Renal pelvis (tissue), 4 donors: ENCODE data around the gene PLCG2. TPM values are rescaled to one million over a fixed set of nuclear protein-coding genes. Genes with fewer than 3 reads are reported as not detected.
"Not testable (repeated sequence)": the region's sequence is repeated elsewhere in the genome, so short reads cannot be mapped to it uniquely, and the experiment has no call there.

Experiments used
- DNase-seq: peaks from one replicate; pipeline ENCODE4 v3.0.0-alpha.2; 2013
- polyA plus RNA-seq, 3 donors: library from polyadenylated mRNA; unstranded; fragments of 120-200 nt; gene quantifications; one replicate each; pipeline ENCODE4 v1.2.1, GENCODE V29; 2013; ENCODE audit not compliant: insufficient read length in 3 of 3

Gene PLCG2
- polyA plus RNA-seq, 3 donors, result 32.7 to 67.4 (median 37.9) TPM

DNA sequence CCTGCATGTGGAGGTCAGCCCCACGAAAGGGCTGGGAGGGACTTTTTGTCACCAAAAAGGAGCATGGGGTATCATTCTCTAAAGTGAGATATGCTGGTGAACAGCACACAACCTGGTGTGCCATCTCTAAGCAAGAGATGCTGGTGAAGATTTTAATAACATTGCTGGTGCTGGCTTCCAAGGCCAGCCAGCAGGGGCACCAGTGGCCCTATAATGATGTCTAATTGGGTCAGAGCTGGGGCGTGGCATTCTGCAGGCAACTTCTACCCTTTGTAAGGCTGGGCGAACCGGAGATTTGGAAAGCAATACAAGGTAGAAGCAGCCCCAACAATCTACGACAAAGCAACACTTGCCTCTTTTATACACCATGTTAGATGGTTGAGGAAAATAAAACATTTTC, 215.4 kb downstream of the PLCG2 start:
- DNase-seq, result no peak

DNA sequence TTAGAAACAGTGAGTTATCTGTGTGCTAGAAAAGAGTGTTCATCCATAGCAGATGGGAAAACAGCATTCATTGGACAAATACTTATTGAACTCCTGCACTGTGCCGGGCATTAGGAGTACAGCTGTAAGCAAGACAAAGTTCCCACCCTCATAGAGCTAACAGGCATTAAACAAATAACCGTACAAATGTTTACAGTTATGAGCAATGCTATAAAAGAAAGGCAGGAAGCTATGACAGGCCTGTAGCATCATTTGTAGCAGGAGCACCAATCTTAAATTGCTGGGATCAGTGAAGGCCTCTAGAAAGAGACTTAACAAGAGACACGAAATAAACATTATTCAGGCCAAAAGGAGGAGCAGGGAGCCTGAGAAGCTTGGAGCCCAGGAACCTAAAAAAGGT, 216.6 kb downstream of the PLCG2 start:
- no peak for DNase-seq

DNA sequence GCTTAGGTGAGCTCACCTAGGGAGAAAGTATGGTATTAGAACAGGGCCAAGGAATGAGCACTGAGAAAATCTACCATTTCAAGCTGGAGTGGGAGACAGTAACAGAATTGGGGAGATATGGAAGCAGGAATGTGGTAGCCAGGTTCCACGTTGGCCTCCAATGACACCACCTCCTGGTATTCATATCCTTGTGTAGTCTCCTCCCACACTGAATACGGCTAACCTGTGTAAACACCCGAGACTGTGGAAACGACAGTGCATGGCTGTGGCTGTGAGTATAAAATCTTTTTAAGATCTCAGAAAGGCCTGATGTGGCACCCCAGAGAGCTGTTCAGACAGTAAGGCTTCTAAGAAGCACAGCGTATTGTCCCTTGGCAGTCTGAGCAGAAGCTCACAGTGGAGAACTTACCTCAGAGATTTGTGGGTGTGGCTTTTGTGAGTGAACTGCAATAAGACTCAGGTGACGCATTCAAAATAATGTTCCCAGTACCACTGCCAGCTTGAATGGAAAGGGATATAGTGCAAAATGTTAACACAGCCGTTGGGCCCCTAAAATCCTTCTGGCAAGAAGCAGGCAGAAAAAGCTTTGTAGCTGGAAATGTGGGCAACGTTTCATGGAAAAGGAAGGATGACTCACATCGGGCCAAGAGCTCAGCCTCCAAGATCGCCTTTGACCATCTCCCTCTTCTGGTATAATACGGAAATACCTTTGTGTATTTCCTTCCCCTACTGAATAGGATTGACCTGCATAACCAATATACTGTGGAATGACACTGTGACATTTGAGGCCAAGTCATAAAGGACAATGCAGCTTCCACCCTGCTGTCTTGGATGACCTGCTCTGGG, 217.8 kb downstream of the PLCG2 start:
- no peak for DNase-seq

- DNase-seq, result no peak
These were observed 218.6 kb downstream of the PLCG2 start for GRCh38 chr16:81997738-81998137.

- DNase-seq, result no peak
These were observed 223.7 kb downstream of the PLCG2 start for GRCh38 chr16:82002831-82003230.

GRCh38 chr16:82004601-82005000, 225.5 kb downstream of the PLCG2 start:
- DNase-seq, result peak; percentile 30

DNA sequence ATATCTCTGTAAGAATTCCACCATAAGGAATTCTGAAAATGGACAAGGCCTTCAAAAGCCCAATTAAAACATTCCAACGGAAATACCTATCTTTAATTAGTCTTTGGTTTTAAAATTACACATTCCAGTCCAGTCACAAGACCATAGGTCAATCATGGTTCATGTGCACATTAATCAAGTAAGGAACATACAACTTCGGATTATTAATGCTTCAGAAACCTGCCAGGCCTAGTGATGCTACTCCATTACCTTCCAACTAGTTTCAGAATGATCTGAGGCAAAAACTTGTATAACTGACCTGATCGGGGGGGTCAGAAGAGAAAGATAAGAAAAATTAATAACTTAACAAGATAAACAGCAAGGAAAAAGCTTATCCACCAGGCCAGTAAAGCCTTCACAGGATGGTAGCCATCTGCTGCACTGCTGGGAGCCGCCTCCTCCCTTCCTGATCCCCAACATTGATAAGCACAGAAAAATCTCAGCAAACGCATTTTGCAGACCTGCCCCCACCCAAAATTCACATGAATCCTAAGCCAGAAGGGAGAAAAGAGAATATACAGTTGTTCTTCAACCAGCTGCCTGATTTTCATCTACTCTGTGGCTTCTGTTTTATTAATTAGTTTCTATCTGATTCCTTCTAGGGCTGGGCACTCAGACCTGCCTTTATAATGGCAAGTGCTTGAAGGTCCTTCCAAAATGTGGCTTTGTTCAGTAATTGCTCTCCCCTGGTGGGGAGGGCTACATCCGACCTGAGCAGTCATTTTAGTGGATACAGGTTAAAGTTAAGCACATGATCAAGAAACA, 226.1 kb downstream of the PLCG2 start:
- DNase-seq, result peak; percentile 69

DNA sequence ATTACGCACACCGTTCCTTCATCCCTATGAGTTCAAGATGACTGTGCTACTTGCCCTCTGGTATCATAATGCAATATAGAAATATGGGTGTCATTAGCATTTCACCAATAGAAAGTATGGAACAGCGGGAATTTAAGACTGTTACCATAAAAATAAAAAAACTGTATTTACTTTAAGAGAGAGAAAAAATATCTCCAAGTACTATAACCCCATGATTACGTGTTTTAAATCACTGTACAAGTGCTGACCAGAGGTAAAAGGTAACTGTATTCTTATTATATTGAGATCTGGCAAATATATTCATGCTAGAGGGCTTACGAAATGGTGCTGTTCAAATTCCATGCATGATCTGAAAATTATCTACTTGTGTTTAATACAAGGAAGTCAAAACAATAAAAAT, 226.9 kb downstream of the PLCG2 start:
- no peak for DNase-seq

DNA sequence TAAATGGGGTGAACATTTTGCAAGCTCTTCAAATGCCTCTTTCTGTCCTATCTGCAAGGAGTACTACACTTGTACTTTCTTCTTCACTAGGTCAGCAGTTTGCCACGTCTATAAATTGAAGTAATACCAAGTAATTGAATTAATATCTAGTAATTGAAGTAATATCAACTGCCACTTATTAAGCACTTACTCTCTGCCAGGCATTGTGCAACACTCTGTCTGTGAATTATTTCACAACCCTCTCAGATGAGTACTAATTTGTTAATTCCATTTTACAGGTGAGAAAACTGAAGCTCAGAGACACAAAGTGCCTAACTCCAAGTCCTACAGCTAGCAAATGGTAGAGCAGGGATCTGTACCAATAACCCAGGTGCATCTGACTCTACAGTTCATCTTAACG, 228.1 kb downstream of the PLCG2 start:
- DNase-seq, result no peak

GRCh38 chr16:82008957-82009592, 230.0 kb downstream of the PLCG2 start:
- no peak for DNase-seq

GRCh38 chr16:82009789-82010188, 230.7 kb downstream of the PLCG2 start:
- not testable (repeated sequence) for DNase-seq

GRCh38 chr16:82010649-82011048, 231.6 kb downstream of the PLCG2 start:
- no peak for DNase-seq

GRCh38 chr16:82011199-82011641, 232.1 kb downstream of the PLCG2 start, which contains the start of gene SDR42E1:
TSS of gene SDR42E1 (minus strand) at chr16:82011470. CDS start at chr16:82000858, 10,612 bp downstream.
- DNase-seq, result peak; percentile 67

Other genes starting within 250 kb of the PLCG2 start
- gene SDR42E1, start 232.2 kb downstream of the PLCG2 start, polyA plus RNA-seq, result 10 to 100 TPM; 14.6 to 20.0 (median 14.7) TPM